ENCODE results near the gene RAB31. TPM values are rescaled to one million over a fixed set of nuclear protein-coding genes. Genes with fewer than 3 reads are reported as not detected.

The RAB31 gene
- polyA plus RNA-seq, 1 of the 3 experiments (the other 2 are of a cell fraction) = 23.0 TPM

DNA sequence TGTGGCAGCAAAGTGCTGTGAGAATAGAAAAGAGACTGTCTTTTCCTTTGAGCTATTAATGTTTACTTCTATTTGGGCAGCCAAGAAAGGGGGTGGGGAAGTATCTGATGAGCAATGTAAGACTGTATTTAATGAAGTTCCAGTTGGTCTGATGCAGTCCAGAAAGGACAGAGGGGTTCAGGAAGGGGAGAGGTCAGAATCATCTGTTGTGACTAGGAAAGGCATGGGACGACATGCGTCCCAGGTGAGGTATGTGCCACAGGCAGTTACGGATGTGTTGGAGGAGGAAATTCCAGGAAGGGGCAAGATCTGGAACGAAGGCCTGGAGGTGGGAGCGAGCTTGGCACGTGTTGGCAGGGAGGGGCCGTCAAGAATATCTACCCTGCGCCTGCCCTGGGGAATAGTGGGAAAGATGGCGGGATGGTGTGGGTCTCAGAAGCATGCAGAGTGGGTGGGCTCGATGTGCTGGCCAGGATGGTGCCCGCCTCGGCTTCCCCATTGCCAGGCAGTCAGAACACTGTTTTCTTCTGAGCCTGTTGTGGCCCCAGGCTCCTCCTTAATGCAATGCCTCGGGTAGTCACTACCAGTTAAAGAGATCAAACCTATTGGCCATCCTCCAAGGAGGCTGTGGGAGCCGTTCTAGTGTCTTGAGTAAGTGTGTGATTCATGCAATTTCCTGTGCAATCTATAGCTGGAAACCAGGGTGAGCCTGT is 119.8 kb downstream of the RAB31 start (continued):
- TF ChIP-seq CTCF (IDR thresholded peaks at IDR 0.05) (no peak), TCF12 (IDR thresholded peaks at IDR 0.05) (peak; percentile 75; the same call in 1 of the 2 replicates), MAX (IDR thresholded peaks at IDR 0.05; ENCODE audit: low read depth) (peak; percentile 56; the same call in 1 of the 2 replicates), RFX5 (IDR thresholded peaks at IDR 0.05; ENCODE audit: low read length) (no peak), CHD2 (IDR thresholded peaks at IDR 0.05; ENCODE audit: low read length, partially characterized antibody) (no peak), FOSL2 (IDR thresholded peaks at IDR 0.05; ENCODE audit: borderline replicate concordance, low read depth) (peak; percentile 90), NFIC (IDR thresholded peaks at IDR 0.05; ENCODE audit: borderline replicate concordance) (peak; percentile 97), RAD21 (IDR thresholded peaks at IDR 0.05; ENCODE audit: low read length) (no peak), FOXJ3 (CRISPR knock-in tag; IDR thresholded peaks at IDR 0.05) (no peak), NRF1 (IDR thresholded peaks at IDR 0.05; ENCODE audit: low read depth, low read length) (no peak), RCOR1 (IDR thresholded peaks at IDR 0.05; ENCODE audit: low read length) (no peak)
- TF ChIP-seq, protein P1, sequence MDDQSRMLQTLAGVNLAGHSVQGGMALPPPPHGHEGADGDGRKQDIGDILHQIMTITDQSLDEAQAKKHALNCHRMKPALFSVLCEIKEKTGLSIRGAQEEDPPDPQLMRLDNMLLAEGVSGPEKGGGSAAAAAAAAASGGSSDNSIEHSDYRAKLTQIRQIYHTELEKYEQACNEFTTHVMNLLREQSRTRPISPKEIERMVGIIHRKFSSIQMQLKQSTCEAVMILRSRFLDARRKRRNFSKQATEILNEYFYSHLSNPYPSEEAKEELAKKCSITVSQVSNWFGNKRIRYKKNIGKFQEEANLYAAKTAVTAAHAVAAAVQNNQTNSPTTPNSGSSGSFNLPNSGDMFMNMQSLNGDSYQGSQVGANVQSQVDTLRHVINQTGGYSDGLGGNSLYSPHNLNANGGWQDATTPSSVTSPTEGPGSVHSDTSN (IDR thresholded peaks at IDR 0.05) = peak; percentile 91

DNA sequence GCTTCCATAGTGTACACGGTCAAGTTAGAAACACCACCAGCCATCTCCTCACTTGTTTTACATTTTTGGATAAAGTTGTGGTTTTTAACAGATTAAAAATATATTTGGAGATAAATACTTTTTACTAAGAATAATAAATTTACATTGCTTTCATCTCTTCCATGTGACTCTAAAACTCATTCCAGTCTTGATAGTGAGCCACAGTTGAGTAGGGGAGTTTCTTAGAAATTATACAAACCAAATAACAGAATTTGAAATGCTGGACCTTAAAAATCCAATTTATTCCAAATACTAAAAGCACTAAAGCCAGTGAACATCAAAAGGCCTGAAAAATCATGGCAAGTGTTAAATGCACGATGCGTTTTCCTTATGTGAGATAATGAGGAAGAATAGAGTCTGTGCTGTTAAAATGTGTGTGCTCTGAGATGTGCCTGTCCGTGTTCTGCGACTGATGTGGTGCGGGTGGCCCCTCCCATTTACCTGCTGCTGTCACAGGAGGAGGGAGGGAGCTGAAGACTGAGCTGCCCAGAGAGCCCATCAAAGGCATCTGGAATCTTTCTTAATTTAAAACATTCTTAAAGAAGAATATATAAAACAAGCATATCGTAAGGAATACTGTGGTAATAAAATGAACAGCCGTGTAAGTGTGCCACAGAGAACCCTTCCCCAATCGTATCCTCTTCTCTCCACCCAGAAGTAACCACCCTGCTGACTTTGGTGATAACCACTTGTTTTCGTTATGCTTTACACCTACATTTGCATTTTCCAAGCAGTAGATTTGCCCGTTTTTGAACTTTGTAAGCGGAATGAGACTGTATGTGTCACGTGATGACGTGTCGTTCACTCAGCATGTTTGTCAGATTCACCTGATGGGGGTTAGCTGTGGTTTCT is 120.7 kb downstream of the RAB31 start:
- H3K9ac ChIP-seq = peak overlapping the region; percentile 24; the same call in 1 of the 2 replicates
- TF ChIP-seq EP300 (IDR thresholded peaks at IDR 0.05; ENCODE audit: borderline replicate concordance in 1 of 2, low read depth in 1 of 2, low read length in 1 of 2) = no peak
- TF ChIP-seq YY1 (IDR thresholded peaks at IDR 0.05; ENCODE audit: low read depth) = no peak
- TF ChIP-seq CTCF (IDR thresholded peaks at IDR 0.05) = no peak
- no peak for TF ChIP-seq USF2 (IDR thresholded peaks at IDR 0.05; ENCODE audit: borderline replicate concordance, low read depth, low read length)
- TF ChIP-seq, protein P2, sequence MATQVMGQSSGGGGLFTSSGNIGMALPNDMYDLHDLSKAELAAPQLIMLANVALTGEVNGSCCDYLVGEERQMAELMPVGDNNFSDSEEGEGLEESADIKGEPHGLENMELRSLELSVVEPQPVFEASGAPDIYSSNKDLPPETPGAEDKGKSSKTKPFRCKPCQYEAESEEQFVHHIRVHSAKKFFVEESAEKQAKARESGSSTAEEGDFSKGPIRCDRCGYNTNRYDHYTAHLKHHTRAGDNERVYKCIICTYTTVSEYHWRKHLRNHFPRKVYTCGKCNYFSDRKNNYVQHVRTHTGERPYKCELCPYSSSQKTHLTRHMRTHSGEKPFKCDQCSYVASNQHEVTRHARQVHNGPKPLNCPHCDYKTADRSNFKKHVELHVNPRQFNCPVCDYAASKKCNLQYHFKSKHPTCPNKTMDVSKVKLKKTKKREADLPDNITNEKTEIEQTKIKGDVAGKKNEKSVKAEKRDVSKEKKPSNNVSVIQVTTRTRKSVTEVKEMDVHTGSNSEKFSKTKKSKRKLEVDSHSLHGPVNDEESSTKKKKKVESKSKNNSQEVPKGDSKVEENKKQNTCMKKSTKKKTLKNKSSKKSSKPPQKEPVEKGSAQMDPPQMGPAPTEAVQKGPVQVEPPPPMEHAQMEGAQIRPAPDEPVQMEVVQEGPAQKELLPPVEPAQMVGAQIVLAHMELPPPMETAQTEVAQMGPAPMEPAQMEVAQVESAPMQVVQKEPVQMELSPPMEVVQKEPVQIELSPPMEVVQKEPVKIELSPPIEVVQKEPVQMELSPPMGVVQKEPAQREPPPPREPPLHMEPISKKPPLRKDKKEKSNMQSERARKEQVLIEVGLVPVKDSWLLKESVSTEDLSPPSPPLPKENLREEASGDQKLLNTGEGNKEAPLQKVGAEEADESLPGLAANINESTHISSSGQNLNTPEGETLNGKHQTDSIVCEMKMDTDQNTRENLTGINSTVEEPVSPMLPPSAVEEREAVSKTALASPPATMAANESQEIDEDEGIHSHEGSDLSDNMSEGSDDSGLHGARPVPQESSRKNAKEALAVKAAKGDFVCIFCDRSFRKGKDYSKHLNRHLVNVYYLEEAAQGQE (IDR thresholded peaks at IDR 0.05; ENCODE audit: low read depth, low read length) = no peak
- no peak for TF ChIP-seq MXI1 (IDR thresholded peaks at IDR 0.05; ENCODE audit: low read depth, low read length)
- no peak for TF ChIP-seq JUND (IDR thresholded peaks at IDR 0.05)
- no peak for TF ChIP-seq TAF1 (IDR thresholded peaks at IDR 0.05; ENCODE audit: borderline replicate concordance, low read depth, low read length)
- peaks cover 21% of the 10 kb centered on the region for H3F3A ChIP-seq (replicated peaks; ENCODE audit: insufficient read depth)
- 83% methylated on average over 15 of the region's 15 CpGs for WGBS (ENCODE audit: low lambda C conversion rate)
- no peaks in the 10 kb centered on the region for H3K9me2 ChIP-seq
- H4K20me1 ChIP-seq (ENCODE audit: insufficient read depth) = no peaks in the 10 kb centered on the region
- peak overlapping the region; percentile 77 for H3K4me2 ChIP-seq
- H3K36me3 ChIP-seq (replicated peaks in 1 of 2; ENCODE audit: control insufficient read depth in 1 of 2, insufficient read depth in 2 of 2, low read length in 1 of 2) = no peaks in the 10 kb centered on the region
- no peaks in the 10 kb centered on the region for H3K9me3 ChIP-seq
- peaks cover 9 to 42% of the 10 kb centered on the region in 2 experiments for H3K4me1 ChIP-seq (ENCODE audit: control insufficient read depth in 1 of 2, insufficient read depth in 2 of 2, low read depth in 1 of 2, low read length in 1 of 2)
- no peak overlapping the region for H3K4me3 ChIP-seq (ENCODE audit: low read depth in 2 of 2, low read length in 1 of 2)
- H3K79me2 ChIP-seq (ENCODE audit: insufficient read depth) = peaks cover 15% of the 10 kb centered on the region; the same call in 1 of the 2 replicates
- H3K27ac ChIP-seq (ENCODE audit: low read depth in 2 of 2, low read length in 1 of 2) = peak overlapping the region; percentile 18 to 94; a peak in 3 of 4 replicates
- no peak overlapping the region for H2AFZ ChIP-seq (ENCODE audit: low read depth)
- ChIA-PET CTCF (no interaction called here), POLR2A (no interaction called here)
- no peak for DNase-seq
- H3K27me3 ChIP-seq (ENCODE audit: insufficient read depth) = no peaks in the 10 kb centered on the region

Measured in SK-N-SH (cell line).